ENCODE data around the gene SCNN1G. TPM values are rescaled to one million over a fixed set of nuclear protein-coding genes. Genes with fewer than 3 reads are reported as not detected.

The SCNN1G gene
- total and polyA plus RNA-seq, 2 of the 13 experiments (the other 11 are each of a cell fraction or from before 2014, with no cell fraction given) = not detected

GRCh38 chr16:23182679-23183542, at the start of gene SCNN1G (continued):
- no peak for TF ChIP-seq ELF3 (CRISPR knock-in tag; IDR thresholded peaks at IDR 0.05)
- TF ChIP-seq ZNF576 (CRISPR knock-in tag; IDR thresholded peaks at IDR 0.05) = peak; percentile 84; the same call in 1 of the 2 replicates
- peak; percentile 18 for TF ChIP-seq AGO1 (IDR thresholded peaks at IDR 0.05; ENCODE audit: low read depth, low read length, poor library complexity, severe bottlenecking)
- TF ChIP-seq HDAC1 (CRISPR knock-in tag; IDR thresholded peaks at IDR 0.05) = 0 out of 2 replicates have a peak, but pooled peaks have one; percentile 2
- TF ChIP-seq BRF2 (CRISPR knock-in tag; IDR thresholded peaks at IDR 0.05) = no peak
- no peak for TF ChIP-seq KIAA2018 (CRISPR knock-in tag; IDR thresholded peaks at IDR 0.05; ENCODE audit: borderline replicate concordance)
- TF ChIP-seq ZNF224 (CRISPR knock-in tag; IDR thresholded peaks at IDR 0.05) = 0 out of 2 replicates have a peak, but pooled peaks have one; percentile 60
- TF ChIP-seq ZNF687 (CRISPR knock-in tag; IDR thresholded peaks at IDR 0.05) = peak; percentile 30; the same call in 1 of the 2 replicates
- peak; percentile 80; the same call in 1 of the 2 replicates for TF ChIP-seq DZIP1 (CRISPR knock-in tag; IDR thresholded peaks at IDR 0.05)
- TF ChIP-seq ELF4 (CRISPR knock-in tag; IDR thresholded peaks at IDR 0.05; ENCODE audit: borderline replicate concordance) = no peak

All from HepG2 (cell line).